Heart right ventricle (tissue), 16 donors: ENCODE results near the gene ARAP2. TPM values are rescaled to one million over a fixed set of nuclear protein-coding genes. Genes with fewer than 3 reads are reported as not detected.
A peak's percentile ranks its signal among the peaks of the same experiment; 100 is the strongest.

Experiments
- ATAC-seq, 8 donors: fragments of 200-7000 bp; cut with Tn5 transposase; one replicate each; pipeline ENCODE4 v1.9.1; 2020; ENCODE audit warnings: mild to moderate bottlenecking in 8 of 8, moderate library complexity in 8 of 8, moderate number of reproducible peaks in 1 of 8
- DNase-seq, 2 donors: peaks; one replicate each; pipeline ENCODE4 v3.0.0-alpha.2; 2020
- H3K27ac ChIP-seq, 10 donors: fragments of 200-600 bp; sonication (generic) in 2 of 10; one replicate each; pipeline versions ENCODE4 v1.5.0 to v1.8.0; 2020 to 2022; ENCODE audit warnings: mild to moderate bottlenecking in 3 of 10
- H3K27me3 ChIP-seq, 7 donors: fragments of 200-600 bp; one replicate each; pipeline ENCODE4 v1.8.0; 2021 to 2022; ENCODE audit warnings: mild to moderate bottlenecking in 2 of 7
- H3K36me3 ChIP-seq, 9 donors: fragments of 200-600 bp; sonication (generic) in 1 of 9; one replicate each; pipeline versions ENCODE4 v1.5.0 to v1.8.0; 2020 to 2022; ENCODE audit warnings: mild to moderate bottlenecking in 2 of 9
- H3K4me1 ChIP-seq, 9 donors: fragments of 200-600 bp; sonication (generic) in 1 of 9; one replicate each; pipeline versions ENCODE4 v1.5.0 to v1.8.0; 2020 to 2022; ENCODE audit warnings: mild to moderate bottlenecking in 4 of 9
- H3K4me3 ChIP-seq, 10 donors: fragments of 200-600 bp; sonication (generic) in 2 of 10; one replicate each; pipeline versions ENCODE4 v1.5.0 to v1.8.0; 2020 to 2022; ENCODE audit warnings: mild to moderate bottlenecking in 7 of 10, moderate library complexity in 2 of 10
- H3K9me3 ChIP-seq, 11 donors: fragments of 200-600 bp in 10 of 11; sonication (generic) in 2 of 11; one replicate each; pipeline versions ENCODE4 v1.5.0 to v1.8.0; 2013 to 2022; ENCODE audit warnings: mild to moderate bottlenecking in 2 of 11, control low read depth in 1 of 11, moderate library complexity in 1 of 11
- WGBS, 2 donors: extraction: QIAGEN DNeasy Blood & Tissue Kit; methylation state at CpG; one replicate each; pipeline ENCODE4 v1.1.7; 2013; ENCODE audit warnings: inconsistent platforms in 1 of 2; 5-methylcytosine and 5-hydroxymethylcytosine counted together
- intact Hi-C, 10 donors: fragments of 100-400 bp; cut with DNase I; formaldehyde crosslinking; loops; one replicate each; pipeline versions ENCODE4 v1.11.1 to v1.14.2; 2022
- polyA plus RNA-seq, 2 donors: library from polyadenylated mRNA; stranded (reverse); fragments of 200-250 nt; gene quantifications; one replicate each; pipeline ENCODE4 v1.2.3, GENCODE V29; 2013
- total RNA-seq, 10 donors: library from RNA; stranded (reverse); fragmentation: NEBNext Ultra II Directional in 3 of 10; extraction: Animal tissue kit (Norgen Biotek cat#: 25700) in 3 of 10; gene quantifications; one replicate each; pipeline versions ENCODE4 v1.2.1 to v1.2.4, GENCODE V29; 2021 to 2023
- TF ChIP-seq, protein P1 (sequence below), 9 donors: fragments of 200-600 bp; sonication (generic) in 2 of 9; IDR thresholded peaks; one replicate each; pipeline versions ENCODE4 v1.5.0 to v1.8.0; 2021 to 2022; ENCODE audit warnings: antibody characterized with exemption in 9 of 9, mild to moderate bottlenecking in 5 of 9, moderate library complexity in 1 of 9
- donor health status: Arrhythmogenic right ventricular cardiomyopathy.
- donor health status: ischemic (EF 13 %, LVEDD 7.1; RV severe dilation, severe dysfunction).
- donor health status: healthy with polysubstance abuse.
- donor health status: DM: no; HTN: yes; CAD: no.
- donor health status: DM: no; HTN: no; CAD: no.
- donor health status: ischemic (EF 25% LVEDD 6.9; RV normal size, moderate dysfunction).
- donor health status: ischemic (EF 25% LVEDD 5.7; RV mildly dilated, moderate dysfunction).
- donor health status: healthy.
- donor health status: DM: yes; HTN: yes; CAD: no.
- donor health status: Ischemic cardiomyopathy.
- donor health status: ischemic (EF 35%, LVEDD 5.7; RV mildly dilated, moderate dysfunction).
- donor health status: nonischemic (EF 11% LVEDD 7.7; RV severe dilation, severe dysfunction).
- donor health status: DM: yes; HTN: yes; CAD: no.
- donor health status: PGD.
- donor health status: ischemic (EF 29% LVEDD 5.4; RV normal size, mild dysfunction).
- donor health status: nonischemic (EF 23%, LVEDD 6.1; RV moderate dilation, normal function).

The ARAP2 gene
- total and polyA plus RNA-seq, 12 donors: 0.19 to 6.9 (median 2.5) TPM

DNA sequence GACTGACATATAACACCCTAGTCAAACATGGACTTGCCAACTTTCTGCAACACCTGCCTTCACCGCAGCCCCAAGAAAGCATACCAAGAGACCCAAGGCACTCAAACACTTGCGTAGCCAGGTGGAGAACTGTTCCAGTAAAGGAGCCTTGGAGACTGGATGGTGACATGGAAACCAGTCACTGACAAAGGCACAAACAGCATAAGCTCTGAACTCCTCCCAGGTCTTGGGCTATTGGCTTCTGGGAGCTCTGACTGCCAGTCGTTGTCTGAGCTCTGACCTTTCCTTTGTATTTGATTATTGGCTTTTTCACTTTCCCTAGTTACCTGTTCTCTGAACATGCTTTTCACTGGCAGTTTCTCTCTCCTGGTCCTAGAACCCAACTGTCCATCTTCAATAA lies 38.3 kb downstream of the ARAP2 start:
- intact Hi-C loops: no loop called here
- H3K27ac ChIP-seq: no peak overlapping the region
- 82 to 88% methylated on average over 3 of the region's 3 CpGs for WGBS, 2 donors
- TF ChIP-seq, protein P1, sequence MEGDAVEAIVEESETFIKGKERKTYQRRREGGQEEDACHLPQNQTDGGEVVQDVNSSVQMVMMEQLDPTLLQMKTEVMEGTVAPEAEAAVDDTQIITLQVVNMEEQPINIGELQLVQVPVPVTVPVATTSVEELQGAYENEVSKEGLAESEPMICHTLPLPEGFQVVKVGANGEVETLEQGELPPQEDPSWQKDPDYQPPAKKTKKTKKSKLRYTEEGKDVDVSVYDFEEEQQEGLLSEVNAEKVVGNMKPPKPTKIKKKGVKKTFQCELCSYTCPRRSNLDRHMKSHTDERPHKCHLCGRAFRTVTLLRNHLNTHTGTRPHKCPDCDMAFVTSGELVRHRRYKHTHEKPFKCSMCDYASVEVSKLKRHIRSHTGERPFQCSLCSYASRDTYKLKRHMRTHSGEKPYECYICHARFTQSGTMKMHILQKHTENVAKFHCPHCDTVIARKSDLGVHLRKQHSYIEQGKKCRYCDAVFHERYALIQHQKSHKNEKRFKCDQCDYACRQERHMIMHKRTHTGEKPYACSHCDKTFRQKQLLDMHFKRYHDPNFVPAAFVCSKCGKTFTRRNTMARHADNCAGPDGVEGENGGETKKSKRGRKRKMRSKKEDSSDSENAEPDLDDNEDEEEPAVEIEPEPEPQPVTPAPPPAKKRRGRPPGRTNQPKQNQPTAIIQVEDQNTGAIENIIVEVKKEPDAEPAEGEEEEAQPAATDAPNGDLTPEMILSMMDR (IDR thresholded peaks at IDR 0.05): no peak
- H3K27me3 ChIP-seq: no peaks in the 10 kb centered on the region
- no peak for DNase-seq
- ATAC-seq: no peak
- peaks cover 0 to 14% (median 0%) of the 10 kb centered on the region in 9 donors for H3K4me1 ChIP-seq
- H3K4me3 ChIP-seq: no peak overlapping the region
- H3K9me3 ChIP-seq: no peaks in the 10 kb centered on the region
- peaks cover 0 to 11% (median 0%) of the 10 kb centered on the region in 9 donors for H3K36me3 ChIP-seq

DNA sequence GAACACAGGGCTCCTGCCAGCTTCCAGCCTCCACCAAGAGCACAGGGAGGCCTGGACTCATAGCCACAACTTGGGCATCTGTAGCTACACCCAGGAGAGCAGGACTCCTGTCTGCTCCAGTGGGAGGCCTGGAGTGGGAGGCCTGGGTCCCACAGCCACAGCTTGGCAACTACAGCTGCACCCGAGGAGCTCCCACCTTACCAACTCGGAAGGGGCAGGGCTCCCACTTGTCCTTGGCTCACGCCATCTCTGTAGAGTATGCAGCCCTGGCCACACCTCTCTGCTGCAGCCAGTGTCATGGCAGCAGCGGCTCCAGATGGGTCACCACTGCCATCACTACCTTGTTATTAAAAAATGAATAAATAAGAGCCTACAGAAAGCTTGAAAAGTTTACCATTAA lies 45.5 kb downstream of the ARAP2 start:
- intact Hi-C loops: no loop called here
- H3K4me3 ChIP-seq: no peak overlapping the region
- H3K27ac ChIP-seq: no peak overlapping the region
- H3K36me3 ChIP-seq: peaks cover 0 to 27% (median 0%) of the 10 kb centered on the region in 9 donors
- no peaks in the 10 kb centered on the region for H3K27me3 ChIP-seq
- peaks cover 0 to 3% (median 0%) of the 10 kb centered on the region in 9 donors for H3K4me1 ChIP-seq
- no peak for ATAC-seq
- TF ChIP-seq, protein P1 (IDR thresholded peaks at IDR 0.05): no peak
- no peak for DNase-seq
- WGBS, 2 donors: 89 to 100% methylated on average over 4 of the region's 4 CpGs
- H3K9me3 ChIP-seq: no peaks in the 10 kb centered on the region

GRCh38 chr4:36198068-36198808 lies 46.1 kb downstream of the ARAP2 start:
- DNase-seq: no peak
- TF ChIP-seq, protein P1 (IDR thresholded peaks at IDR 0.05): no peak

GRCh38 chr4:36197501-36197900 lies 46.8 kb downstream of the ARAP2 start:
- intact Hi-C loops: no loop called here
- Histone ChIP-seq H3K9me3 (no peaks in the 10 kb centered on the region), H3K36me3 (peaks cover 0 to 28% (median 0%) of the 10 kb centered on the region in 9 donors), H3K4me3 (no peak overlapping the region), H3K4me1 (peaks cover 0 to 3% (median 0%) of the 10 kb centered on the region in 9 donors), H3K27ac (no peak overlapping the region), H3K27me3 (no peaks in the 10 kb centered on the region)
- TF ChIP-seq, protein P1 (IDR thresholded peaks at IDR 0.05): no peak
- 94 to 96% methylated on average over 5 of the region's 5 CpGs for WGBS, 2 donors
- ATAC-seq: no peak
- DNase-seq: no peak

More at GRCh38 chr4:36198068-36198808, 46.1 kb downstream of the ARAP2 start:
- peaks cover 0 to 3% (median 0%) of the 10 kb centered on the region in 9 donors for H3K4me1 ChIP-seq
- no peak overlapping the region for H3K27ac ChIP-seq
- 85 to 88% methylated on average over 10 of the region's 10 CpGs for WGBS, 2 donors
- peaks cover 0 to 27% (median 0%) of the 10 kb centered on the region in 9 donors for H3K36me3 ChIP-seq
- intact Hi-C loops: no loop called here
- ATAC-seq: peak in 1 of 8 donors; percentile 22
- H3K9me3 ChIP-seq: no peaks in the 10 kb centered on the region
- no peak overlapping the region for H3K4me3 ChIP-seq
- no peaks in the 10 kb centered on the region for H3K27me3 ChIP-seq
